Iris pigment epithelial cell (primary cell): ENCODE measurements around the gene CHN2.

ENCODE experiments used
- DNase-seq: peaks from one replicate; pipeline ENCODE4 v3.0.0-alpha.2; 2011; ENCODE audit warnings: low read depth

Gene CHN2

GRCh38 chr7:29401769-29402168 lies 207.2 kb downstream of the CHN2 start:
- no peak for DNase-seq

- no peak for DNase-seq
Measured at GRCh38 chr7:29405891-29406290, 211.3 kb downstream of the CHN2 start.

- no peak for DNase-seq
Measured at GRCh38 chr7:29406366-29406765, 211.8 kb downstream of the CHN2 start.

GRCh38 chr7:29408841-29409243 lies 214.3 kb downstream of the CHN2 start:
- peak; percentile 61 for DNase-seq

DNA sequence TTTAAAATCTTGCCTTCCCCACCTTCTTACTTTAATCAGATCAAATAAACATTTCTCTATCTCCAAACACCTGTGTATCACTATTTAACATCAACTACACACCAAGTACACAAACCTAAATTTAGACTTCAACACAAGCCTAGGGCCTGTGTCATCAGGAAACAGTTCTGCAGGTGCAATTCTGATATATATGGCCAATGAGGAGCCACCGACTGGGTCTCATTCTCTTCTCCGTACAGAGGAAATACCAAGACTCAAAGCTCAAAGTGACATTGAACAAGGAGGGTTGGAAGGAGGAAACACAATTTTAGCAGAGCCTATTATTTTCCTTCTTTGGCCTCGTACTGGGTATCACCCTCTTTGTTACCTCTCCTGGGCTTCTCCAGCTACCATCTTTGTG lies 216.4 kb downstream of the CHN2 start:
- no peak for DNase-seq

DNA sequence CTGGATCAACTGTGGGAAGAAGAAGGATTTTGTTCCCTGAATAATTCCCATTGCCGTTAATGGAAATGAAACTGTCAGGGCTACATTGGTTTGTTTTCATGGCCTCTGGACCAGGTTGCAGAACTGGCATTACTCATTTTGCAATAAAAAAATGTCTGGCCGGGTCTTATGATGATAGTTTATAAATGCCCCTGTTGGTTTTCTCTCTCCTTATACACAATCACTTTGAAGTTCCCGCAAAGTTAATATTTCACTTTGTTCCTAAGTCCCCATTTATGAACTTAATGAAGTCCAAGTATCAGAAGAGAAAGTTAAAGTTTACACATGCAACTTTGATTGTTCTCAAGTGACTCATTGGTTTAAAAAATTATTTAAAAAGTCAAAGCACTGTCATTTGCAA lies 218.3 kb downstream of the CHN2 start:
- no peak for DNase-seq

DNA sequence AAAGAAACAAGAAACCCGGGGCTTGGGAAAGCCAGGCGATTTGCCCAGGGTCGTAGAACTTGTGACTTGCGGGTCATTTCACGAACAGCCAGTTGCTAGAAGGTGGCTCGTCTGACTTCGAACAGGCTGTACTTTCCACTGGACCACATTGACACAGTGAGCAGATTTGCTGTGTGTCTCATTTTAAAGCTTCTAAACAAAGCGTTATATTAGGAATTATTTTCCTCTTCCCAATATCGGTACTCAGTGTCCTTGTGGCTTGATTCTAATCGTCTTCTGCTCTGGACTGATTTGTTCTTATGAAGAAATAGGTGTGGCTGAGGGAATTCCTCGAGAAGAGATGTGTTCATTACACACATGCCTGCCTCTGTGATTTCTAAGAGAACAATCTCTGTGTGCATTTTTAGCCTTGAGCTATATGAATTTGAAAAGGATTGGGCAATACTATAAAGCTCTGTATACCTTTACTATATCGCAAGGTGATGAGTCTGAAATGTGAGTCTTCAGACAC lies 219.1 kb downstream of the CHN2 start:
- no peak for DNase-seq

GRCh38 chr7:29414216-29414615 lies 219.6 kb downstream of the CHN2 start:
- no peak for DNase-seq

- no peak for DNase-seq
Measured at GRCh38 chr7:29415215-29415614, 220.6 kb downstream of the CHN2 start.

DNA sequence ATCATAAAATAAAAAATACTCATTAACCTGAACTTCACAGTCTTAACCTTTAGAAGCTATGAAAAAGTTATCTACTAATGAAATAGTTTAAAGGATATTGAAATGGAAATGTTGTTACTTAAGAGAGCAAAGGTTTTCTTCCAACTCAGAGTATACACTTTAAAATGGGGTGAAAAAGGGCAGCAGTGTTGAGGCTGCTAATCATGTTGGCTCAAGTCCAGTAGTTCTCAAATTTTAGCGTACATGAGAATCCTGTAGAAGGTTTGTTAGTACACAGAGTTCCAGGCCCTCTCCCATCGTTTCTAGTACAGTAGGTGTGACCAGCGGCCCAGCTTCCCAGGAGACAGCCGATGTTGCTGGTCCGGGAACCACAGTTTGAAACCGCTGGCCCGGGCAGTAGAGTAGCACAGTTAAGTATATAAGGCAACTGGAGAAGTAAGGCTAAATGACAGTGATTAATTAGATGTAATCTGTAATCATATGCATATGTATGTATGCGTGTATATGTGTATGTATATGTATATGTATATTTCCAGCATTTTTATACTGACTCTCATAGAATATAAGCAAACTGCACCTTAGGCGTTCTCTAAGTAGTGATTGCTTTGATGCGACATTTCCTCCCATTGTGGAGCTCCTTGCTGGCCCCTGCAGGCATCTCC lies 221.8 kb downstream of the CHN2 start:
- no peak for DNase-seq

DNA sequence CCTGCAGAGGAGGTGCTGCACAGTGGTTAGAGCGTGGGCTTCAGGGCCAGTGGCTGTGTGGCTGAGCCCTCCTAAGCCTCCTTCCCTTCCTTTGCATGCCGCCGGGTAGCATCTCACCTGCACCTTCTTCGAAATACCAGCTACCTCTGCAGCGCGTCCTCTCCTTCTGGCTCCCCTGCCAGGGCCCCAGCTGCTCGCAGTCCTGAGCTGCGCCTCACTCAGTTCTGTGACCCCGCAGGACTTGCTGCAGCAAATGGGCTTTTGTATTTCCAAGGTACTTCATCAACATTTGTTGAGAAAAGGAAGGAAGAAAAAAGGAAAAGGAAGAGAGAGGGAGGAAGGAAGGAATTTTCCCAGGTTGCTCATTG lies 222.3 kb downstream of the CHN2 start:
- no peak for DNase-seq

- no peak for DNase-seq
Measured at GRCh38 chr7:29418056-29418455, 223.5 kb downstream of the CHN2 start.

DNA sequence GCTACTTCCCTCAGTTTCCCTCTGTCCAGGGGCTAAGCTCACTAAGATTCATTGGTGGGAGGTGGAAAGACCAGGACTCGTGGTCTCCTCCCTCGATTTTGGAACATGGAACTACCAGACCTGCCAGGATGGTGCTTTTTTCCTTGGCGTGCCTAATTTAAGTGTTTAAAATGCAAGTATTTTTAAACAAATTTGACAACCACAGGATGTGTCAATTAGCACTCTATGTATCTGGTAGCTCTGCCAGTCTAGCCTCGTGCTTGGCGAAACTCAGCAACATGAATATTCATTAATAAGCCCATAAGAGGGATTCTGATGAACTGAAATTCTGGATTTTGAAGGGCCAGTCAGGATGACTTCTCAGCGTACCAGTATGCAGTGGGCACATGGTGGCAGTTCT lies 224.1 kb downstream of the CHN2 start:
- DNase-seq = no peak

GRCh38 chr7:29420011-29420410 lies 225.4 kb downstream of the CHN2 start:
- DNase-seq = no peak

DNA sequence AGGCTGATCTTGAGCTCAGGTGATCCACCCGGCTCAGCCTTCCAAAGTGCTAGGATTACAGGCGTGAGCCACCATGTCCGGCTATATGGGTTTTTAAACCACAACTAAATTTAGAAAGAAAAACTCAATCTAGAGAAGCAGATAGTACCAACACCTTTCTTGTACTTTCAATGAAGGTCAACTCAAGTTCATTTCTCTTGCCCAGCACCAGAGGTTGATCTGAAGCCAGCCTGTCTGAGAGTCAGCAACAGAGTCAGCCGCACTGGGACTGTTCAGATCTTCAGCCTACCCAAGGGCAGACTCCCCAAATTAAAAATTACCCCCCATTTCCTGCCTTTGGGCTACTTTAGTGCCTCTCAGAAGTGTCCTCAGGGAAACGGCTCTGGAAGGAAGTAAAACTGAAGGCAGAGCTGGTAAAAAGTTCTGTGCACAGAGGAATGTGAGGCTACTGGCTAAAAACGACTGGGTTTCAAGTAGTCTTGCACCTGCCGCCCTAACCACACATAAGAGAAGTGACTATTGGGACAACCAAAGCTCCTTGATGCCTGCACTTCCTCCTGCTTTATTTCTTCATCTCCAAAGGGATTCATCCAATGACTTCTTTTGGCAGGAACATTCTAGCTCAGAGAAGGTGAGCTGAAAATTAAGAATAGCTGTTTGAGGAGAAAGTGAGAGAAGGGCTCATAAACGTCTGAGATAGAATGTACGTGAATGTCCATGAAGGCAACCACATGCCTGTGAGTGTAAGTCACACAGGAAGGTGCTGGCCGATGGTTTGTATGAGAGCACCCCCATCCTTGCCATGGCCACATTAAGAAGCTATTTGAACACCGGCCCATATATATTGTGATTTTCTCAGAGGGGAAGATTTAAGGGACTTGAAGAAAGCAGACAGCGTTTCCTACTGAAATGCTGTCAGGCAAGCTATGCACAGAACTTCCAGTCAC lies 226.7 kb downstream of the CHN2 start:
- DNase-seq = no peak

DNA sequence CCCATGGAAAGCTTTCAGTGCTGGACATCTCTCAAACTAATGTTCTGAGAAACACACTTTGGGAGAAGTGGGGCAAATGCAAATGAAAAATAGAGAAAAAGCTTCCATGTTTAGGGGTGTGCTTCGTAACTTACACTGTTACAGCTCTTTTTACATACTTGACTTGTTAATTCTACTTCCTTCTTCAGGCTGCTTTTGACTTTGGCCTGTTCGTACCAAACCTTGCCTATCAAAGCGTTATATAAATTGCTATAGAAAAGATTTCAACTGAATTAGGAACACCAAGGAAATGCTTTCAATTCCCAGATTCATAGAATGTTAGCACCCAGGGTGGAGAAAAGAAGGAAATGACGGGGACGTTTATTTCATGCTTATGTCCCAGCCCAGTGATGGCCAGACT lies 228.3 kb downstream of the CHN2 start:
- DNase-seq = no peak

GRCh38 chr7:29424295-29424983 lies 229.9 kb downstream of the CHN2 start:
- no peak for DNase-seq

DNA sequence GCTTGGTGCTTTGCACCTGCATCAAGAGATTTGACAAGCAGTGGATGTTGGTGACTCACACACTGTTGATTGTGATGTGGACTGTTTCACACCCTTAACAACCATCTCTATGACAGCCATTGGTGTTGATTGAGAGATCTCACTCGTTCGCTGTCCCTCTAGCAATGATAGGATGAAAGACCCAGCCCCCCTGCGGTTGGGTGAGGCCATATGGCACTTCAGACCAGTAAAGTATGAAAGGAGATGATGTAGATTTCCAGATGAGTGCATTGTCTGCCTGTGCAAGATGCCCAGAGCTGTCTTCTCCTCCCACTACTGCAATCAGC lies 230.4 kb downstream of the CHN2 start:
- no peak for DNase-seq

DNA sequence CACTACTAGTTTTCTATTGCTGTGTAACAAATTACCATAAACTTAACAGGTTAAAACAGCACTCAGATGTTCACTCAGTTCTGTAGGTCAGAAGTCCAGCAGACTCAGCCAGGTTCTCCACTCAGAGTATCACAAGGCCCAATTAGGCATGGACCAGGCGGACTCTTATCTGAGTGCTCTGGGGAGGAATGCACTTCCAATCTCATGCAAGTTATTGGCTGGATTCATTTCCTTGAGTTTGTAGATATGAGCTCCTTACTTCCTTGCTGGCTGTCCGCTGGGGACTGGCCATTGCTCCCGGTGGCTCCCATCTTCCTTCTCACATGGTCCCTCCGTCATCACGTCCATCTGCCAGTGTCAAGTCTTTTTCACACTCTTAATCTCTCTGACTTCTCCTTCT lies 232.0 kb downstream of the CHN2 start:
- DNase-seq = no peak

- DNase-seq = no peak
Measured at GRCh38 chr7:29429401-29429800, 234.8 kb downstream of the CHN2 start.

- DNase-seq = no peak
Measured at GRCh38 chr7:29430279-29430949, 235.8 kb downstream of the CHN2 start.

DNA sequence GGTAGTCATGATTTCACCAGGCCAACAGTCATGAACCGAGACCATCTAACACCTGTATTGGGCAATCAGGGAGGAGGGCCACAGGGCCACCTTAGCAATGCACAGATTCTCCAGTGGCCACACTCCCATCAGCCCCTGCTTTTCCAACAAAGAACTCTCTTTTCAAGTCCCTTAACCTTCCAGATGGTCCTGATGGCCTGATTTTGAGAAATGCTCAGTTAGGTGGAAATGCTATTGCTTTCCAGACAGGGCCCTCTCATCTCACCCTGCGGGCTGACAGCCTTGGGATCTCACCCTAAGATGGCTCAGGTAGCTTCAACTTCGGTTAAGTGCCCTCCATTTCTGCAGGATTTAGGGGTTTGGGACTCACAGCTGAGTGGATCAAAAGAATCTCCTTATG lies 237.1 kb downstream of the CHN2 start:
- no peak for DNase-seq
